Measurements from ENCODE around the gene PADI2.

GRCh38 chr1:17109892-17110554 lies 9.2 kb downstream of the PADI2 start:
- TF ChIP-seq CTCF (IDR thresholded peaks at IDR 0.05) (no peak), POLR2A (IDR thresholded peaks at IDR 0.05) (no peak)
